HG03558 (cell line): ENCODE measurements around the gene NLGN3.

ENCODE experiments used
- ATAC-seq: cut with Tn5 transposase; IDR thresholded peaks from one replicate; pipeline ENCODE4 v1.9.1; 2021; ENCODE audit warnings: moderate number of reproducible peaks; ENCODE audit not compliant: unreplicated experiment; ENCODE audit errors: extremely low read depth

NLGN3 gene

GRCh38 chrX:71144651-71145050 lies at the start of gene NLGN3:
Gene NLGN3 (plus strand): TSS chrX:71144841. CDS start chrX:71147750, 2,909 bp downstream.
- ATAC-seq, result no peak

DNA sequence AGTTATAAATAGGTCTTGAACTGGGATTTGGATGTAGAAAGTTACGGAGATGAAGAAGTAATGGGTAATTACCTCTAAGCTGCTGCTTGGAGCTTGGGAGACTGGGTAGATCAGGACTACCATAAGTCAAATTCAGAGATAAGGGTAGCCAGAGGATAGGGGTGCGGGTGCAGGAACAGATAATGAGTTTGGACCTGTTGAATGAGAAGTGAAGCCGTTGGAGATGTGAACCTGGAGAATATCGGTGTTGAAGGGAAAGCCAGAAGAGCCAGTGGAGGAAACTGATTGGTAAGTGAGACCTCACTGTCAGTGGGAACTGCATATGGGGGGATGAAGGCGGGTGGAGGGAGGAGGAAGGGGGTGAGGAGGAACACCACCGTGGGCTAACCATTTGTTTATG lies 49.6 kb upstream of the NLGN3 start:
- ATAC-seq, result no peak

DNA sequence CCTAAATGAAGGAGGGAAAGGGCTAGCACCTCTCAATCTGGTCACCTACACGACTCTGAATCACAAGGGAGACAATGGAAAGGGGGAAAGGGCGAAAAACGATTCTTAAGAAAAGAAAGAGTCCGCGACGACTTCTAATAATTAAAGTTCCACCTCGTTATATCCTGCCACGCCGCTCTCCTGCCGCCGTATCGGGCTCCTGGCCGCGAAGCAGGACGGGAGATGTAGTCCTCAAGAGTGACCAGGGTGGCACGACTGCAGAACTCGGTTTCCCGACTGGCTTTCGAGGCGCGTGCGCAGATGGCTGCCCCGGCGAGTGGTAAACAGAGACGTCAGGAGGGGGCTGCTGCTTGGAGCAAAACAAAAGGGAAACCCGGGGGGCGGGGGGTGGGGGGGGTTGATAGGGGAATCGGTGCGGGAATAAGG lies 49.1 kb upstream of the NLGN3 start, which contains the start of gene FOXO4:
Gene FOXO4, plus strand, starts transcription at position 297 of the 426 bp plus-strand sequence. CDS start 678 bp downstream, outside the sequence.
- ATAC-seq, result peak; percentile 82

GRCh38 chrX:71095981-71096759 lies 48.5 kb upstream of the NLGN3 start:
- ATAC-seq, result no peak

DNA sequence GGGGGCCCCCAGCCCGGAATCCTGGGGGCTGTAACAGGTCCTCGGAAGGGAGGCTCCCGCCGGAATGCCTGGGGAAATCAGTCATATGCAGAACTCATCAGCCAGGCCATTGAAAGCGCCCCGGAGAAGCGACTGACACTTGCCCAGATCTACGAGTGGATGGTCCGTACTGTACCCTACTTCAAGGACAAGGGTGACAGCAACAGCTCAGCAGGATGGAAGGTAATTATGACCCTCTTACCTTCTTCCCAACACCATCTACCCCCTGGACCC lies 47.9 kb upstream of the NLGN3 start:
- ATAC-seq, result no peak

DNA sequence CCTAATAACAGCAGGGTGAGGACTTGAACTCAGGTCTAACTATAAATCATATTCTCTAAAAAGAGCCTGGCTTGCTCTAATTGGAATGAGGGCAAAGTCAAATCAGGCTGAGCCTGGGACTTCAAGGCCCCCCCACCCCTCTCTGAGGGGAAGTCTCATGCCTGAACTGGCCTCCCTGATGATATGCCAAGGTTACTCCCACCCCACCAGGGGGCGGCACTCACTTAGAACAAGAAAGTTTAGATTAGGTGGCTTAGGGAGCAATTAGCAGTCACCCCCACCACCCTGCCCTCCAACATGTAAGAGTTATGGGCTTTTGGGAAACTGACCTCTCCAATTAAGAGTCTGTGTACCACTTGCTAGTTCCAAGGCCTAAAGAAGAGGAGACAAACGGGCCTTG lies 46.3 kb upstream of the NLGN3 start:
- no peak for ATAC-seq

DNA sequence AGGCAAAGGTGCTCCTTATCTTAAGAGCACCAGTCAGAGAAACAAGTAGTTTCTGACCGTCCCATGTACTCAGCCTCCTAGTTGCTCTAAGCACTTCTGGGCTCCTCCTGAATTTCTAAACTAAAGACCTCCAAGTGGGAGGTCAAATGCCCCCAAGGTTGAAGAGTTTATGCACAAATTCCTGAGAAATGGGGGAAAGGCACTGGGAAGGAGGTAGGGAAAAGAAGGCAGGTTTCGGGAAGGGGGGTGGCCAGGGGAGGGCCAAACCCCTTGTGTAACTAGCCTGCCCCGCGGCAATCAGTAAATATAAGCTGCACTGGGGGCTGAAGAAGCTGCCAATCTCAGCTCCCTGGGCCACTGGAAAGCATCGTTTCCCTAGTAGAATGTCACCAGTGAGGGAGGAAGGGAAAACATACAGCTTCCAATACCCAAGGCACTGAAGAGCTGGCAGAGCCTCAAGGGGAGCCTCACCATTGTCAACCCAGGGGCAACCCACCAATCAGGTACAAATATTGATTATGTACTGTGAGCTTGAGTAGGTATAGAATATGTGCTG lies 45.6 kb upstream of the NLGN3 start:
- ATAC-seq, result no peak

DNA sequence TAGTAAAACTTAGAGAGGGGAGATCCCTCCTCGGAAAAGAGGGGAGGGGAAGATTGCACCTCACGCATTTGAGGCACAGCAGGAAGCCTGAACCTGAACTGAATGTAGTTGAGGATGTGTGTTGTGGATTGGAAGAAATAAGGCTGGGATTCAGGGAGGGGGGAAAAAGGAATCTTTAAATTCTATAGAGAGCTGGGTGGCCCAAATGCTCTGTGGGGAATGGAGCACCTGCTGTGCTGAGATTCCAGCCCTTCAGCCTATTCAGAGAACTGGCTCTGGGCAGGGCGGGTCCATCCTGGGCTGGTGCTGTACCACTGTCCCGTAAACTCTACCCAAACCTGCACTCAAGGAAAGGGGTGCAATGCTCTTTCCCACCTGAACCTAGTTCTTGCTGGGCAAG lies 44.9 kb upstream of the NLGN3 start:
- no peak for ATAC-seq

DNA sequence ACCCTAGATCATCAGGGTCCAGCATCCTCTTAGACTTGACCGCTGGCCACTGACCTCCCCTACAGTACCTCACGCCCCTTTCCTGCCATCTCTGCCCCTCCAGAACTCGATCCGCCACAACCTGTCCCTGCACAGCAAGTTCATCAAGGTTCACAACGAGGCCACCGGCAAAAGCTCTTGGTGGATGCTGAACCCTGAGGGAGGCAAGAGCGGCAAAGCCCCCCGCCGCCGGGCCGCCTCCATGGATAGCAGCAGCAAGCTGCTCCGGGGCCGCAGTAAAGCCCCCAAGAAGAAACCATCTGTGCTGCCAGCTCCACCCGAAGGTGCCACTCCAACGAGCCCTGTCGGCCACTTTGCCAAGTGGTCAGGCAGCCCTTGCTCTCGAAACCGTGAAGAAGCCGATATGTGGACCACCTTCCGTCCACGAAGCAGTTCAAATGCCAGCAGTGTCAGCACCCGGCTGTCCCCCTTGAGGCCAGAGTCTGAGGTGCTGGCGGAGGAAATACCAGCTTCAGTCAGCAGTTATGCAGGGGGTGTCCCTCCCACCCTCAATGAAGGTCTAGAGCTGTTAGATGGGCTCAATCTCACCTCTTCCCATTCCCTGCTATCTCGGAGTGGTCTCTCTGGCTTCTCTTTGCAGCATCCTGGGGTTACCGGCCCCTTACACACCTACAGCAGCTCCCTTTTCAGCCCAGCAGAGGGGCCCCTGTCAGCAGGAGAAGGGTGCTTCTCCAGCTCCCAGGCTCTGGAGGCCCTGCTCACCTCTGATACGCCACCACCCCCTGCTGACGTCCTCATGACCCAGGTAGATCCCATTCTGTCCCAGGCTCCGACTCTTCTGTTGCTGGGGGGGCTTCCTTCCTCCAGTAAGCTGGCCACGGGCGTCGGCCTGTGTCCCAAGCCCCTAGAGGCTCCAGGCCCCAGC lies 43.8 kb upstream of the NLGN3 start:
- ATAC-seq, result no peak

GRCh38 chrX:71102292-71102691 lies 42.3 kb upstream of the NLGN3 start:
- ATAC-seq, result no peak

DNA sequence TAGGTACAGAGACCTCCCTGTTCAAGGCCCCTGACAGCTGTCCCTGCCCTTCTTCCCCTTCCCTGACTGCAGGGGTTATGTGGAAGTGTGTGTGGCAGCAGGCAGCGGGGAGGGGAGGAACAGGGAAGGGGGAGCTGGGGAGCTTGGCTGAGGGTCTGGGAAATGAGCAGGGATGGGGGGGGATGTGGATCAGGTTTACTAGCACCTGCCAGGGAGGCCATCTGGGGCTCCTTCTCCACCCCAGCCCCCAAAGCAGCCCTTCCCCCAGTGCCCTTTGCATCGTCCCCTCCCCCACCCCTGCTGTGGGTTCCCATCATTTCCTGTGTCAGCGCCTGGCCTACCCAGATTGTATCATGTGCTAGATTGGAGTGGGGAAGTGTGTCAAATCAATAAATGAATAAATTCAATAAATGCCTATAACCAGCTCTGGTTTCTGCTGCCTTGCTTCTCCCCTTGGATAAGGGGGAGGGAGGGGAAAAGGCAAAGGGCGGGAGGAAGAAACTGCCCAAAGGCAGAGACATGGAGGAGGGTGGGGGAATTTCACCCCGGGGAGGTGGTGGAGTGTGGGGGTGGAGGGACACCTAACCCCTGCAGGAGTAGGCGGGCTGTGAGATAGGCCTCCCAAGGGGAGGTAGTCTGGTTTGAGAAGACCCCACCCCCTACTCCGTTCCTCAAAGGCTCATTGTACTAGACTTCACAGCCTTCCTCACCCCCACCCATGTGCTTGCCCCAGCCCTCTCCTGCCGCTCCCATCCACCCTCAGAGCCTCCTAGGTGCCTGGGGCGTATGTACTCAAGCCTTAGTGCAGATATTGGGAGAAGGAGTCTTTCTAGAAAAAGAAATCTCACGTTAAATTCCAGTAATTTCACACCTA lies 41.3 kb upstream of the NLGN3 start:
- ATAC-seq, result no peak

DNA sequence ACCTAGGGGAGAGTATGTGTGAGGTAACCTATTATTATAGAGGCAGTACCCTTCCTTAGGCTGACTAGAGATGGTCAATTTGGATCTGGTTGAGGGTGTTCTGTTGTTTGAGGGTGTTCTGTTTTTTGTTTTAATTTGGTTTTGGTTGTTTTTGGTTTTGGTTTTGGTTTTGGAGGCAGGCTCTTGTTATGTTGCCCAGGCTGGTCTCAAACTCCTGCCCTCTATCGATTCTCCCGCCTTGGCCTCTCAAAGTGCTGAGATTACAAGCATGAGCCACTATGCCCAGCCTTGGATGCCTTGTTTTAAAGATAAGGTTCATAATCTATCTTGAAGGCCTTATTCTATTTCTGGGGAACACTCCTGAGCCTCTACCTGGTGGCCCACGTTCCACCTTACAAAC lies 39.0 kb upstream of the NLGN3 start:
- ATAC-seq, result no peak

DNA sequence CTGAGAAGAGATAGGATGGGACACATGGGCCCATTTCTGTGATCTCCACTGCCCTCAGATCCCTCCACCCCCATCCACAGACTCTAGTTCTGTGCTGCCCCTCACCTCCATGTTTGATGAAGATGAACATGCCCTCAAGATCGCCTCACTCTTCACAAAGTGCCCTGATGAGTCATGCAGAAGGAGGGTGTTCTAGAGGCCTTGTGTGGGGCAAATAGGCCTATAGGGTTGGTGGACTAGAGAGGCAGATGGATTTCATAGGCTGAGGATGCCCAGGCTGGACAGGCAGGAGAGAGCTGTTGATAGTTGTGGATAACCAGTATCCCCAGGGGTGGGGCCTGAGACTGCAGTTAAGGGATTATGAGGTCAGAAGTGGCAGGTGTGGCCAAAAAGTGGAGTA lies 38.2 kb upstream of the NLGN3 start, which contains the start of gene CXorf65:
Gene CXorf65, minus strand, starts transcription at position 314 of the 400 bp plus-strand sequence. Its CDS starts 184 bp downstream, at position 130.
- ATAC-seq, result no peak

- no peak for ATAC-seq
These were observed 37.4 kb upstream of the NLGN3 start for GRCh38 chrX:71107245-71107644.

GRCh38 chrX:71107762-71108360 lies 36.8 kb upstream of the NLGN3 start:
- no peak for ATAC-seq

GRCh38 chrX:71109051-71109450 lies 35.6 kb upstream of the NLGN3 start:
- no peak for ATAC-seq

GRCh38 chrX:71111141-71111843 lies 33.3 kb upstream of the NLGN3 start, which contains the start of gene IL2RG:
Gene IL2RG (minus strand): TSS chrX:71111577. CDS start chrX:71111539, 38 bp downstream.
- ATAC-seq, result peak; percentile 83

DNA sequence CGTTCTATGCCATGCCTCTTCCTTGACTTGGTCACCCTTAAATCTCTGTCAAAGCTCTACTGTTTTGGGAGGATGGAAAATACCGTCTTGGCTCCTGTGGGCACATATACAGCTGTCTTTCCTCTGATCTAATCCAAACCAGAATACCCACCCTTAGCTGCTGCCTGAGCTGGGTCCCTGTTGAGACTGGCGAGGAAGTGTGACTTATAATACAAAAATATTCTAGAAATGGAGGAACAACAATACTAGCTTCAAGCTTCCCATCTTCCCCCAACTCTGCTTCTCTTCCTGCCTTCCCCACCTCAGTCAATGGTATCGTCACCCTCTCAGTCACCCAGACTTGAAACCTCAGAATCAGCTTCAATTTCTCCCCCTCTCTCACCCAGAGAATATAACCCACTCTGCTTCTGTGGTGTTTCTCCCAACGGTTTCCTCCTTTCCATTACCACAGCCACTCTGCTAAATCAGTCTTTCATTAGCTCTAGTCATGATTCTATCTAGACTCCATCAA lies 32.7 kb upstream of the NLGN3 start:
- no peak for ATAC-seq

- no peak for ATAC-seq
These were observed 27.3 kb upstream of the NLGN3 start for GRCh38 chrX:71117358-71117757.
